GM12892 (cell line): ENCODE results near the gene UGT1A4.

Experiments used
- POLR2A ChIP-seq: IDR thresholded peaks from 2 replicates; pipeline ENCODE4 v1.6.1; 2011; ENCODE audit warnings: low read depth, low read length, control low read depth
- POLR2AphosphoS5 ChIP-seq: IDR thresholded peaks from 2 replicates; pipeline ENCODE4 v1.6.1; 2011; ENCODE audit warnings: low read depth, low read length, control low read depth
- TAF1 ChIP-seq: IDR thresholded peaks from 2 replicates; pipeline ENCODE4 v1.6.1; 2011; ENCODE audit warnings: low read depth, mild to moderate bottlenecking, control low read depth, low read length, borderline replicate concordance

DNA sequence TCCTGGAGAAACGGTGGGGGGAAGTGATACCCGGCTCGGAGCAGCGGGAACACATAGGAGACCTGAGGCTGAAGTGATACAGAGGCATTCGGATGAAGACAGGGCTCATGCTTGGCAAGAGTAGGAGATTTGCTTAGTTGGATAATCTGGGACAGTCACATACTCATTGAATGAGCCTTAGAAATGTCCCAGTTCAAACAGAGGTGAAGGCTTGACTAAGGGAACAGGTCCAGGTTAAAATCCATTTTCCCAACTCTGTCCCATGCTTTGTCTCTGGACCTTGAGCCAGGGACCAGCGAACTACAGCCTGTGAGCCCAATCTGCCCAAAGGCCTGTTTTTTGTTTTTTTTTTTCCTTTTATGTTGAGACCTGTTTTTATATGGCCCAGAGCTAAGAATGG is 24.6 kb upstream of the UGT1A4 start:
- no peak for TF ChIP-seq POLR2A
- TF ChIP-seq TAF1: no peak
- TF ChIP-seq POLR2AphosphoS5: no peak
